ENCODE measurements around the gene PTBP1. TPM values are rescaled to one million over a fixed set of nuclear protein-coding genes. Genes with fewer than 3 reads are reported as not detected.
A peak's percentile ranks its signal among the peaks of the same experiment; 100 is the strongest.

The PTBP1 gene
- total RNA-seq, 1 experiment from 2014 or later = 515 TPM

DNA sequence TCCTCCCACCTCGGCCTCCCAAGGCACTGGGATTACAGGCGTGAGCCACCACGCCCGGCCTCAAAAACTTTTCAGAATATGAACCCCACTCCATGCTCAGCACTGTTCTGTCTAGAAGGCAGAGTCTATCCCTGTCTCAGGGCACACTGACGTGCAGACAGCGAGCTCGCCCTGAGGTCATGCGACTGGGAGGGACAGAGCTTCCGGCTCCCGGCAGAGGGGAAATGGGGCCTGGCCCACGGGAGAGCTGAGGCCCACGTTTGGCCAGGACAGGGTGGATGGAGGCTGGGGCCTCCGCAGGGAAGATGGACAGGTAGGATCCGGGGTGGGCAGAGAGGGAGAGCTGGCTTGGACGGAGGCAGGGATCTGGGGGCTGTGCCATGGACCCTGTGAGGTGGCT is 27.6 kb downstream of the PTBP1 start:
- BruUV-seq (replicated peaks) = no TSS peak
- Histone ChIP-seq H3K27ac (ENCODE audit: low read length) (peak overlapping the region; percentile 66; the same call in 1 of the 2 replicates), H3K4me3 (ENCODE audit: low read depth in 2 of 2, low read length in 2 of 2) (no peak overlapping the region), H3K9me3 (ENCODE audit: control insufficient read depth, insufficient read depth, low read depth, low read length) (no peaks in the 10 kb centered on the region), H3K27me3 (ENCODE audit: control insufficient read depth, insufficient read depth, low read length) (no peaks in the 10 kb centered on the region), H3K36me3 (ENCODE audit: control insufficient read depth, insufficient read depth, low read length) (no peaks in the 10 kb centered on the region), H3K4me1 (ENCODE audit: control insufficient read depth, insufficient read depth, low read length) (peaks cover 10% of the 10 kb centered on the region)
- intact Hi-C loops (cut with micrococcal nuclease; ENCODE audit: unreplicated experiment) (no loop called here), in situ Hi-C loops (cut with HindIII; ENCODE audit: low pct_unique_long_range_greater_than_20kb, low sequenced_read_pairs) (no loop called here)
- CTCF ChIA-PET = no interaction called here
- no peak for ATAC-seq
- POLR2A ChIA-PET = no interaction called here
- TF ChIP-seq TCF7L2 (IDR thresholded peaks at IDR 0.05; ENCODE audit: low read depth, low read length) = no peak
- no peak for TF ChIP-seq SIN3A (IDR thresholded peaks at IDR 0.05; ENCODE audit: borderline replicate concordance, insufficient read depth, low read depth, low read length)
- no peak for TF ChIP-seq CTCF (IDR thresholded peaks at IDR 0.05)
- TF ChIP-seq REST (IDR thresholded peaks at IDR 0.05; ENCODE audit: insufficient read depth in 1 of 2, low read depth in 2 of 2, low read length in 1 of 2) = no peak
- TF ChIP-seq POLR2AphosphoS5 (IDR thresholded peaks at IDR 0.05; ENCODE audit: low read depth, low read length) = no peak
- DNase-seq (ENCODE audit: low read depth, low spot score) = no peak

DNA sequence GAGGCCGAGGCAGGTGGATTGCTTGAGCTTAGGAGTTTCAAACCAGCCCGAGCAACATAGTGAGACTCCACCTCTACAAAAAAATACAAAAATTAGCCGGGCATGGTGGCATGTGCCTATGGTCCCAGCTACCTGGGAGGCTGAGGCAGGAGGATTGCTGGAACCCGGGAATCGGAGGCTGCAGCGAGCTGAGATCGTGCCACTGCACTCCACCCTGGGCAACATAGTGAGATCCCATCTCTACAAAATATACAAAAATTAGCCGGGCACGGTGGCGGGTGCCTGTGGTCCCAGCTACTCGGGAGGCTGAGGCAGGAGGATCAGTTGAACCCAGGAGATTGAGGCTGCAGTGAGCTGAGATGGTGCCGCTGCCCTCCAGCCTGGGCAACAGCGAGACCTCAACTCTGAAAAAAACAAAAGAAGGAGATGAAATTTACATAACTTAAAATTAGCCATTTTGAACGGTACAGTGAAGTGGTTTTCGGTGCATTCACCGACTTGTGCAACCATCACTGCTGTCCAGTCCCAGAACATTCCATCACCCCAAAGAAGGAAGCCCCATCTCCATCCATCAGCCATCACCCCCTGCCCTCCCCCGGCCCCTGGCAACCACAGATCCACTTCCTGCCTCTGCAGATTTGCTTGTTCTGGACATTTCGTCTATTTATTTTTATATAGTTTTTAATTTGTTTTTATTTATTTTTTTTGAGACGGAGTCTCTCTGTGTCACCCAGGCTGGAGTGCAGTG is 28.8 kb downstream of the PTBP1 start:
- ChIA-PET CTCF (no interaction called here), POLR2A (interaction anchor here (0.6 kb wide), 1 partner anchor 16 kb away, joined by 4 read pairs; no protein-coding TSS in a partner anchor)
- ATAC-seq (no peak), DNase-seq (ENCODE audit: low read depth, low spot score) (no peak)
- BruUV-seq (replicated peaks) = no TSS peak
- Histone ChIP-seq H3K4me3 (ENCODE audit: low read depth in 2 of 2, low read length in 2 of 2) (no peak overlapping the region), H3K27me3 (ENCODE audit: control insufficient read depth, insufficient read depth, low read length) (no peaks in the 10 kb centered on the region), H3K9me3 (ENCODE audit: control insufficient read depth, insufficient read depth, low read depth, low read length) (no peaks in the 10 kb centered on the region), H3K36me3 (ENCODE audit: control insufficient read depth, insufficient read depth, low read length) (no peaks in the 10 kb centered on the region), H3K4me1 (ENCODE audit: control insufficient read depth, insufficient read depth, low read length) (peaks cover 10% of the 10 kb centered on the region), H3K27ac (ENCODE audit: low read length) (no peak overlapping the region)
- TF ChIP-seq POLR2AphosphoS5 (IDR thresholded peaks at IDR 0.05; ENCODE audit: low read depth, low read length) = no peak
- intact Hi-C loops (cut with micrococcal nuclease; ENCODE audit: unreplicated experiment) = no loop called here
- in situ Hi-C loops (cut with HindIII; ENCODE audit: low pct_unique_long_range_greater_than_20kb, low sequenced_read_pairs) = no loop called here

GRCh38 chr19:827314-827709 is 30.1 kb downstream of the PTBP1 start:
- POLR2A ChIA-PET = no interaction called here
- intact Hi-C loops (cut with micrococcal nuclease; ENCODE audit: unreplicated experiment) = no loop called here
- ATAC-seq = no peak

More at GRCh38 chr19:827314-827709, 30.1 kb downstream of the PTBP1 start:
- no peak for TF ChIP-seq POLR2AphosphoS5 (IDR thresholded peaks at IDR 0.05; ENCODE audit: low read depth, low read length)
- TF ChIP-seq TCF7L2 (IDR thresholded peaks at IDR 0.05; ENCODE audit: low read depth, low read length) = no peak
- no peak for TF ChIP-seq REST (IDR thresholded peaks at IDR 0.05; ENCODE audit: insufficient read depth in 1 of 2, low read depth in 2 of 2, low read length in 1 of 2)
- no peak for TF ChIP-seq SIN3A (IDR thresholded peaks at IDR 0.05; ENCODE audit: borderline replicate concordance, insufficient read depth, low read depth, low read length)
- TF ChIP-seq CTCF (IDR thresholded peaks at IDR 0.05) = no peak
- H3K4me1 ChIP-seq (ENCODE audit: control insufficient read depth, insufficient read depth, low read length) = peaks cover 10% of the 10 kb centered on the region
- H3K4me3 ChIP-seq (ENCODE audit: low read depth in 2 of 2, low read length in 2 of 2) = no peak overlapping the region
- no TSS peak for BruUV-seq (replicated peaks)
- H3K9me3 ChIP-seq (ENCODE audit: control insufficient read depth, insufficient read depth, low read depth, low read length) = no peaks in the 10 kb centered on the region
- no peak overlapping the region for H3K27ac ChIP-seq (ENCODE audit: low read length)
- no peaks in the 10 kb centered on the region for H3K27me3 ChIP-seq (ENCODE audit: control insufficient read depth, insufficient read depth, low read length)
- in situ Hi-C loops (cut with HindIII; ENCODE audit: low pct_unique_long_range_greater_than_20kb, low sequenced_read_pairs) = no loop called here
- no peak for DNase-seq (ENCODE audit: low read depth, low spot score)
- H3K36me3 ChIP-seq (ENCODE audit: control insufficient read depth, insufficient read depth, low read length) = no peaks in the 10 kb centered on the region
- CTCF ChIA-PET = no interaction called here

Data from Panc1 (cell line).